Body of pancreas (tissue), 4 donors: ENCODE data around the gene SPATS2L.

ENCODE experiments used
- CTCF ChIP-seq, 7 experiments: fragments of 450-650 bp in 4 of 7; fragments of 200-600 bp in 3 of 7; sonication (generic) in 3 of 7; IDR thresholded peaks; one replicate each; pipeline ENCODE4 v1.5.1; 2016 to 2019; ENCODE audit warnings: antibody characterized with exemption in 7 of 7
- POLR2A ChIP-seq, 3 donors: fragments of 450-650 bp; IDR thresholded peaks; one replicate each; pipeline ENCODE4 v1.6.1; 2016; ENCODE audit warnings: antibody characterized with exemption in 3 of 3, mild to moderate bottlenecking in 2 of 3

DNA sequence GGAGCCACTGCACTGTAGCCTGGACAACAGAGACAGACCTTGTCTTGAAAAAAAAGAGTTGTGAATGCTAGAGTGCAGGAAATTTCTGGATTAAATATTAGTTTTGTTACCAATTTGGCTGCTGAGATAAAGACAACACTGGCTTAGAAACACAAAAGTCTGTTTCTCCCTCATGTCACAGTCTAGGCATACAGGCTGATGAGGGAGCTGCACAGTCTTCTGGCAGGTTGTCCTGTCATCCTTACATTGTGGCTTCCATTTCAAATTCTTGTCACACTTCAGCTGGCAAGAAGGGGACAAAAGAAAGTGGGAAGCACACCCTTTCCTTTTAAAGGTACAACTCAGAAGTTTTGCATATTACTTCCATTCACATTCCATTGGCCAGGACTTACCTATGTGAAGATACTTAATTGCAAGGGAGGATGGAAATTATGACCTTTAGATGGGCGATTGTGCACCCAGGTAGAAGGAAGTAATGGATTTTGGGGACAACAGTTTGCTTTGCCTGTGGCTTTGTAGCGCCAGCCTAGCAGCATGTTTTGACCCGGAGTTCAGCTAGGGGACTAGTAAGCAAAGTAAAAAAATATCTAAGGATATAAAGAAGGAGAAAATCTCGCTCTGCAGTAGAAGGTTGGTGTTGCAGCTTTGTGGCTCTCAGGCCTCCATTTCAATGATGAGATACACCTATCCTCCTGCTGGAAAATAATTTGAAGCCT lies 55.9 kb downstream of the SPATS2L start:
- TF ChIP-seq CTCF (IDR thresholded peaks at IDR 0.05) (no peak), POLR2A (IDR thresholded peaks at IDR 0.05) (no peak)
